Epithelial cell of prostate (primary cell): ENCODE data around the gene HPCAL1.

ENCODE experiments used
- DNase-seq: peaks from one replicate; pipeline ENCODE4 v3.0.0-alpha.2; 2011; ENCODE audit warnings: low read depth, low spot score
- H3K27ac ChIP-seq: fragments of 450-650 bp; 2 replicates; pipeline ENCODE4 v1.5.1; 2017; ENCODE audit warnings: mild to moderate bottlenecking

Gene HPCAL1

DNA sequence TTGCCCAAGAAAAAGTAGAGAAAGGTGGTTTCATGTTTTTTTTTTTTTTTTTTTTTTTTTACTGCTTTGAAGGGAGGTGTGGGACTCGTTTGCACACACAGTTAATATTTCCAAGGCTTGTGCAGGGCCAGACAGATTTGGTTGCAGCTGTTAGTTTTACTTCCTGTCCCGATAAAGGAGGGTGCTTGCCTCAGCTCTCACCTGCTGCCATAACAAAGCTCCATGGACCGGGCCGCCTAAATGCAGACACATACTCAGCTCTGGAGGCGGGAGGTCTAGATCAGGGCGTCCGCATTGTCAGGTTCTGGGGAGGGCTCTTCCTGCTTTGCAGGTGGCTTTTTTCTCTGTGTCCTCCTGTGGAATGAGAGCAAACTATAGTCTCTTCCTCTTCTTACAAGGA is 75.5 kb downstream of the HPCAL1 start:
- no peak for DNase-seq
- H3K27ac ChIP-seq = no peak overlapping the region

DNA sequence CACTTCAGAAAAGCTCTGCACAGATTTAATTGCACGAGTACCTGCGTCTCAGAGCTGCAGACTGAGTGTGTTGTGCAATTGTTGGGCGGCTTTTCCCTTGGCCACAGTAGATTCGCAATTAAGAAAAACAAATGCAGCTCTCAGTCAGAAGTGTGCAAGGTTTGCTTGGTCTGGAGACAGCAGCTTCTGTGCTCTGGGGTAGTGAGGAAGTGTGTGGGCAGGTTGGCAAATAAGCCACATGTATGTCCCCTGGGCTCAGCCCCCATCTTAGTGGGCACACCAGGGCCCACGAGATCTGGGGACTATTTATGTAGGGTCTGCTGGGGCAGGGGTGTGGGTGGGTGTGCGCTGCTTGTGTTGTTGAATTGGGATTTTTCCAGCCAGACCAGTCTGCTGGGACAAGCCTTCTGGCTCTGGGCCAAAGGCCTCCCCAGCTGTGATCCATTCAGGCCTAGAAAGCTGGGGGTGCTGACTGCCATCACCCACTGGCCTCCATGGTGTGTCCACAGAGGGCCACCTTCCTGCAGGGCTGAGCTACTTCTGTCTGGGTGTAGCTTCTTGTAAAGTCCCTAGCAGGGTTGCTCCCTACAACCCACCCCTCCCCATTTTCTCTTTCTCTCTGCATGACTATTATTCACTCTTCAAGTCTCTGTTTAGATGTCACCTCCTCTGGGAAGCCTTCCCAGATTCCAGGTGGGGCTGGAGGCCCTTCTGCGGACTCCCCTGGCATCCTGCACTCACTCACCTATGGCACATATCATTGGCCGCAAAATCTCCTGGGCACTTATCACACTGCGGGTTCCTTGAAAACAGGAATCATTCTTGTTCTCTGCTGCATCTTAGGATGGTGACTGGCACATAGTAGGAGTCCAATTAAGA is 77.6 kb downstream of the HPCAL1 start:
- no peak for DNase-seq

DNA sequence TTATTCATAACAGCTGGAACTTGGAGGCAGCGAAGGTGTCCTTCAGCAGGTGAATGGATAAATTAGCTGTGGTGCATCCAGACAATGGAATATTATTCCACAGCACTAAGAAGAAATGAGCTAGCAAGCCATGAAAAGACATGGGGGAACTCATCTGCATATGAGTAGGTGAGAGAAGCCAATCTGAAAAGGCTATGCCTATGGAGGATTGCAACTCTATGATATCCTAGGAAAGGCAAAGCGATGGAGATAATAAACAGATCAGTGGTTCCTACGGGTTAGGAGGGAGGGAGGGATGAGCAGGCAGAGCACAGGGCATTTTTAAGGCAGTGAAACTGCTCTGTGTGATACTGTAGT is 79.3 kb downstream of the HPCAL1 start:
- no peak overlapping the region for H3K27ac ChIP-seq
- no peak for DNase-seq

More for the DNA sequence above, 77.6 kb downstream of the HPCAL1 start:
- no peak overlapping the region for H3K27ac ChIP-seq

DNA sequence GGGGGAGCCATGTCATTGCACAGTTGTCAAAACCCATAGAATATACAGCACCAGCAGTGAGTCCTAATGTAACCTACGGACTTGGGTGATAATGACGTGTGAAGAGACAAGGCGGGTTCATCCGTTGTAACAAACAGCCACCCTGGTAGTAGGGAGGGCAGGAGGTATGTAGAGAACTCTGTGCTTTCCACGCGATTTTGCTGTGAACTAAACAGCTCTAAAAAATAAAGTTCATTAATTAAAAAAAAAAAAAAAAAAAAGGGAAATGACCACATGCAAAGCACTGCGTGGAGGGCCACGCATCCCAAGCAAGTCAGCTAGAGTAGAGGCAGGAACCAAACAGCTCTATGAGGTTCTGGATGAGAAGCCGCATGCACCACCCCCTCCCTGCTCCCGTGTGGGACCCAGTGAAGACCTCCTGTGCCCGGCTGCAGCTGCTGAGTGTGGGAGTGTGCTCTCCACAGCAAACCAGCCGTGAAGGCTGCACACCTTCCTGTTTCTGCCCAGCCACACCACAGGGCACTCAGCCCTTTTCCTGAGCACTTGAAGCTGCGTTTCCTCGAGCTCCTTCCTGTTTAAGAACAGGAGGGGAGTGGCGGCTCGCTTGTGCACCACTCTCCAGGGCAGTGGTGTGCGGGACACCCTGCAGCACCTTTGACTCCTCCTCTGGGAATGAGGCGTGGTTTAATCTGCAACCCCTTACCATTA is 79.8 kb downstream of the HPCAL1 start:
- H3K27ac ChIP-seq = no peak overlapping the region
- DNase-seq = no peak

DNA sequence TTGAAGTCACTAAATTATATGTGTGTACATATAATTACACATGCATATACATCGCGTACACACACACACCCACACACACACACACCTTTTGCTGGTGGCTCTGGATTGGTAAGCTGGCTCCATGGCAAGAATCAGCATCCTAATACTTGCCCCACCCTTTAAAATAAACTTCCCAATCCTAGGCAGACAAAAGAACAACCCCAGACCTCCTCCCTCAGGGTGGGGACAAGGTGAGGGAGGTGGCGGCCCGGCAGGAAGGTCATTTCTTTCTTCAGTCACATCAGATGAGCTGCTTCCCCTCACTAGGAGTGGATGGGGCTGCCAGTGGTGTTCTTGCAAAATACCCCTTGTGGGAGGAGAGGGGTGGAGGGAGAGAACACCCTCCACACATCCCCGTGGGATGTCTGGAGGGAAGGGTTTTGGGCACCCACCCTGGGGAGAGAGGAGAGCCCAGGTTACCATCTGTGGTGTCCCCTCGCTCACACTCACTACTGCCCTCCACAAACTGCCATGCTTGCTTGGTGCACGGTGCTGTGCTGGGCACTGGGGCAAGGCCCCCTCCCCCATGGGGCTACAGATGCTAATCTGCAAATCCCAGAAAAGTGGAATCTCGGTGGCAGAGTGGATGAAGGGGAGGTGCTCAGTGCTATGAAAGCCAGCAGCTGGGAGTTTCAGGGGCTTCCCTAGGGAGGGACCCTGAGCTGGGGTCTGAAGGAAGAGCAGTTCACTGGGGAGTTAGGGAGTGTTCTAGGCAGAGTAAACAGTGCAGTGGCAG is 81.4 kb downstream of the HPCAL1 start:
- no peak overlapping the region for H3K27ac ChIP-seq

DNA sequence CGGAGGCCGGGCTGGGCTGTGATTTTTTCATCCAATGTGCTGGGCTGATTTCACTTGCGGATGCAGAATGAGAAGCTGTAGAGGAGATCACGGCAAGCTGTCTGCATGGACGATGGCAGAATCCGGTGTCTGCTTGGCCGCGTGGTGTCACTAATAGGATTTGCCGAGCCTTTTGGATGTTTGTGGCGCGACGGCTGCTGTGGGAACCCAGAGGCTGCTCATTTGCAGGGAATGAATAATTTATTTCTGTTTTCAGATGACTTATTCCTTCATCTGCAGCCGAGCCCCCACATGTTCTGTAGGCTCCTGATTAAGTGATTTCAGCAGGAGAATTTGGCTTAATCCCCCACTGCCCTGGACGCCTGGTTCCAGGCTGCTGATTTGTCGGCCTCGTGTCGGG is 82.8 kb downstream of the HPCAL1 start:
- DNase-seq = no peak
- H3K27ac ChIP-seq = no peak overlapping the region

More for the DNA sequence above, 81.4 kb downstream of the HPCAL1 start:
- no peak for DNase-seq

DNA sequence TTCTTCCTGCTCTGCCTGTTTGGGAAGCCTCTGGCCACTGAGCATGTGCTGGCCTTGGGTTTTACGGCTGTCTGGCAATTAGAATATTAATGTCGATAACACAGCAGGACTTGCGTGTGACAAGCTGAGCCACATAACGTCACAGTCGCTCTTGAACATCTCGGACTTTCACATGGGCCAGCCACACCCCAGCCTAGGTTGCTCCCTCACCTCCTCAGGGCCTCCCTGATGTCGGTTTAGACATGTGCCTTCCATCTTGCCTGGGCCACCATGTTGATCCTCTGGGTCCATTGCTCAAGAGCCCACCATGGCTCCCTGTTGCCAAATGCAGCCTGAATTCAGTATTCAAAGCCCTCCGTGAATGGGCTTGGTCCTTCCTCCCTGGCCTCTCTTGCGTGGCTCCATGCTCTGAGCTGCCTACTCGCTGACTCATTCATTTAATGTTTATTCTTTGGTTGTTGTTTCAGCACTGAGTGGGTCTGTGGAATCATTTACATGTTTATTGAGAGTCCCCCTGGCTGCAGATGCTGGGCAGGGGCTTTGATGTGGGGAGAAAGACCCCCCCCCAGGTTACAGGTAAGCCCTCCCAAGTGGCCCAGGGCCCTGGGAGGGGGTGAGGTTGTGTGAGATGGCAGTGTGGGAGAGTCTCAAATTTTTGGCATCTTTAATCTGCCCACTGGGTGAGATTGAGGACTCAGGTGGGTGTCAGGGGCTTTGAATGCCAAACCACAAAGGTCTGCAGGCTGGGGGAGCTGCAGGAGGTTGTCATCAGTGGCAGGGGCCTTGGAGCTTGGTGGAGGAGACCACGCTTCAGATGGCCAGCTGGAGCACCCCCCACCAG is 83.4 kb downstream of the HPCAL1 start:
- DNase-seq = no peak
- H3K27ac ChIP-seq = no peak overlapping the region

DNA sequence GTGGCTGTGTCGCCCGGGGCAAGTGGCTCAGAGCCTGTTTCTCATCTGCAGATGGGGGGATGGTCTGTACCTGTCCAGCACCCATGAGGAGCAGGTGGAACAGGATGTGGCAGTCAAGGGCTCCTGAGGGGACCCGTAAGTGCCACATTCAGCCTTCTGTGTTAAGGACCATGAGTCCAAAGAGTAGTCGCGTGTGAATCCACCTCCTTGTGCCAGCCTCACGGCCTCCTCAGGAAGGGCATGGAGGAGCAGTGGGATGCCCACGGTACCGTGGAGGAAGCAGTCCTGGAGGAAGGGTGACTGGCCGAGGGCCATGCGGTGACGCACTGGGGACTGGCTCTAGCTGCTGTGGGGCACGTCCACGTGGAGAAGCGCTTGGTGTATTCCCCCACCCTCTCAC is 84.3 kb downstream of the HPCAL1 start:
- DNase-seq = no peak
- H3K27ac ChIP-seq = no peak overlapping the region

DNA sequence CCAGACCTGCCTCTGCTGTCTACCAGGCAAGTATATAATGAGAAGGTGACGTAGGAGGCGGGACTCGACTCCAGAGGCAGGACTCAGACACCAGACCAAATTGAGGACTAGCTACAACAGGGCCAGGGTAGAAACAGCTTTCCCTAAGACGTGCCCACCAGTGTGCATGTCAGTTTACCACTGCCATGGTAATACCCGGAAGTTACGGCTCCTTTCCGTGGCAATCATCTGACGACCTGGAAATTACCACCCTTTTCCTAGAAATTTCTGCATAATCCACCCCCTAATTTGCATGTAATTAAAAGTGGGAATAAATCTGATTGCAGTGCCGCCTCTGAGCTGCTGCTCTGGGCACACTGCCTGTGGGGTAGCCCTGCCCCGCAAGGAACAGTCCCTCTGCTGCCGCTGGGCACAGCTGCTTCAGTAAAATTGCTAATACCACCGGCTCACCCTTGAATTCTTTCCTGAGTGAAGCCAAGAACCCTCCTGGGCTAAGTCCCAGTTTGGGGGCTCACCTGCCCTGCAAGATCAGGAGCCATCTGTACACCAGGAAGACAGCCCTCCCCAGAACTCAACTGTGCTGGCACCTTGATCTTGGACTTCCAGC is 86.4 kb downstream of the HPCAL1 start:
- no peak for DNase-seq
- H3K27ac ChIP-seq = no peak overlapping the region

DNA sequence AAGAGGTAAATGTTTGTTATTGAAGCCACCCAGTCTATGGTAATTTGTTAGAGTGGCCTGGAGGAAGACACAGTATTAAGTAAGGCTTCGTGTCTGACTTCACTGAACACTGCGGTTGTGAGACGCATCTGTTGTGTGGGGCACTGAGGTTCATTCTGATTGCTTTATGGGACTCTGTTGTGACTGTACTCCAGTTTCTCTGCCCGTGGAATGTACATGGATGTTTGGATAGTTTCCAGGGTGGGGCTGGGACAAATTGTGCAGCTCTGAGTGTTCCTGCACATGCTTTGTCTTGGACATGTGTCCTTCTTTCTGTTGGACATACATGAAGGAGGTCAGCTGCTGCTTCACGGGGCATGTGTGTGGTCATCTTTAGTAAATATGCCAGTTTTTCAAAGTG is 86.9 kb downstream of the HPCAL1 start:
- DNase-seq = no peak
- H3K27ac ChIP-seq = peak overlapping the region; percentile 27

DNA sequence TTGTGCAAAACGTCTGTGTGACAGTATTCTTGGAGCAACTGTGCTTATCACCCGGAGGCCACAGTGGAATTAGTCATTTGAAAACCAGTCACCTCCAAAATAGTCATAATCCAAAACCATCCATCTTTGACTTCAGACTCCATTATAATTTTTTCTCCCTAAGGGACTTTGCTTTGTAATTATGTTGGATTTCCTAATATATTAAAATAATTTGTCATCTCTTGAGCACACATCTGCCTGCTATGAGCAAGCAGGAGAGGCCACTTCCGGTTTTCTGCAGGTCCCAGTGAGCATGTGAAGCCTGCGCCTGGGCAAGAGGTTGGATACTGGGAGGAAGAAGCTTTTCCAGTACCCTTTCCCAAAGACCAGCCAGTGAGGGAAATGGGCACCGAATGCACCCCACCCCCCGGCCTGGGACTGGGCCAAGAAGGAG is 87.7 kb downstream of the HPCAL1 start:
- DNase-seq = no peak
- peak overlapping the region; percentile 27 for H3K27ac ChIP-seq

DNA sequence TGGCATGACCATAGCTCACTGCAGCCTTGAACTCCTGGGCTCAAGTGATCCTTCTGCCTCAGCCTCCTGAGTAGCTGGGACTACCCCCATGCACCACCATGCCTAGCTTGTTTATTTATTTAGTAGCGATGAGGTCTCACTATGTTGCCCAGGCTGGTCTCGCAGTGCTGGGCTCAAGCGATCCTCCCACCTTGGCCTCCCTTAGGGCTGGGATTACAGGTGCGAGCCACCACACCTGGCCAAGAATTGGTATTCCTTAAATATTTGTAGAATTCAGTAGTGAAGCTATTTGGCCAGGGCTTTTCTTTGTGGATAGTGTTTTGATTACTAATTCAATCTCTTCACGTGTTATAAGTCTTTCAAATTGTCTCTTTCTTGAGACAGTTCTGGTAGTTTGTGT is 89.4 kb downstream of the HPCAL1 start:
- no peak for DNase-seq
- H3K27ac ChIP-seq = no peak overlapping the region

DNA sequence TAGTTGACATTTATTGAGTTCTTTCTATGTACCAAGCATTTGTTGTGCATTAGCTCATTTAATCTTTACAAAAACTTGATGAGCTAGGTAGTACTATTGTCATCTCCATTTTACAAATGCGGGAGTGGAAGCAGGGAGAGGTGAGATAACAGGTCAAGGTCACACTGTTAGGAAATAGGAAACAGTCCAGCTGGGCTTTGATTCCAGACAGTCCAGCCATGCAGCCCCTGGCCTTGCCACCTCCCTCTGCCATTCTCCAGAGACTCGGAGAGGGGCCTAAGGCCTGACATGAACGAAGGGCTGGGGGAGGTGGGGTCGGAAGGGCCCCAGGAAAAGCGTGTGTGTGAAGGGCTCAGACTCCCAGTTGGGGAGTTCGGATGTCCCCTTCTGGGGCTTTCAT is 89.8 kb downstream of the HPCAL1 start:
- no peak overlapping the region for H3K27ac ChIP-seq
- no peak for DNase-seq

DNA sequence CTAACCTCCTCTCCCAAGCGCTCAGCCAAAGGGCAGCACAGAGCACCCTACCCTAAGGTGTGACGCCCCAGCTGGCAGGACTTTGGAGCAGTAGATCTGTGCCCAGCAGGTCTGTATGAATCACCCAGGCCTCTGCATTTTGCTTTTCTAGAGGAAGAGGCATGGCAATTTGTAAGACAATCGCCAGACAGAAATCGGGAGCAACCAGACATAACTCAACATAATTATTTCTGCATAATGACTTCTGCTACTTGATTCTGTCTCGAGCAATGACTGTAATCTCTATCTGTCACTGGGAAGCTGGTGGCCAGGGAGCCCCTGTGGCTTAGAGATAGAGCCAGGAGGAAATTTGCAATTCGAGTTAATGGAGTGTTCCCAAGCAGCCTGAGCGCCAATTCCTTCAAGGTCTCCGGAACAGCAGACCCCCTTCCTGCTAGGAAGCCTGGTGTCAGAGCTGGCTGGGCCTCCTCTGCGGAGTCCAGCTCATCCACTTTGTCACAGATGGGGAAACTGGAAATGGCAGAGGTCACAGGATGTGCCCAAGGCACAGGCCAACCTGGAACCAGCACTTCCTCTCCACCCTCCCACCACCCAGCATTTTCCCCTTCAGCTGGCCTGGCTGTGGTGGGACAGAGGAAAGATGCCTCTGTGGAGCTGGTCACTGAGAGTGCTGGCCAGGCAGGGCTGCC is 90.4 kb downstream of the HPCAL1 start:
- no peak for DNase-seq
- H3K27ac ChIP-seq = no peak overlapping the region

DNA sequence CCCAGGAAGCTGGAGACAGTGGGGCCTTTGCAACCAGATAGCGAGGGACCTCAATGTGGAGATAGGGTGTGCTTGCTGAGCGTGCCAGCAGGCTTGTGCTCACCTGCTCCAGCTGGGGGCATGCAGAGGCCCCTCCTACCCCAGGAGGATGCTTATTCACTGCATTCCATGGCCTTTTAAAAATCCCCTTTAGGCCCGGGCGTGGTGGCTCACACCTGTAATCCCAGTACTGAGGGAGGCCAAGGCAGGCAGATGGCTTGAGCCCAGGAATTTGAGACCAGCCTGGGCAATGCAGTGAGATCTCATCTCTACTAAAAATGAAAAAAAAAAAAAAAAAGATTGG is 90.9 kb downstream of the HPCAL1 start:
- no peak overlapping the region for H3K27ac ChIP-seq
- no peak for DNase-seq

DNA sequence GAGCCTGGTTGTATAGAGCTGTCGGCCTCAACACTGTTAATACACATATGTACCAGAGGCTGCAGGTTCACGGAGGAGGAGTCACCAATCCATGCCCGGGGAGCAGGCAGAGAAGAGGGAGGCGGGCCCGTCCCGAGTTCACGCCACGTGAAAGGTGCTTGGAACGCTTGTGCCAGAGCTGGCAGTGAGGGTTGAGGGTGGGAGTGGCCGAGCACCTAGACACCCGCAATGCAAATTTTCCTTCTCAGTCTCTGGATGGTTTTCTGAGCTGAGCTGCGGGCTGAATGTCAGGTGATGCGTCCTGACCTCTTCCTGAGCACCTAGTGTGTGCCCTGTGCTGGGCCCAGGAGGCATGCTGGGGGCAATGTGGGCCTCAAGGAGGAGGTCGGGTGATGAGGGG is 93.2 kb downstream of the HPCAL1 start:
- no peak for DNase-seq
- H3K27ac ChIP-seq = no peak overlapping the region

DNA sequence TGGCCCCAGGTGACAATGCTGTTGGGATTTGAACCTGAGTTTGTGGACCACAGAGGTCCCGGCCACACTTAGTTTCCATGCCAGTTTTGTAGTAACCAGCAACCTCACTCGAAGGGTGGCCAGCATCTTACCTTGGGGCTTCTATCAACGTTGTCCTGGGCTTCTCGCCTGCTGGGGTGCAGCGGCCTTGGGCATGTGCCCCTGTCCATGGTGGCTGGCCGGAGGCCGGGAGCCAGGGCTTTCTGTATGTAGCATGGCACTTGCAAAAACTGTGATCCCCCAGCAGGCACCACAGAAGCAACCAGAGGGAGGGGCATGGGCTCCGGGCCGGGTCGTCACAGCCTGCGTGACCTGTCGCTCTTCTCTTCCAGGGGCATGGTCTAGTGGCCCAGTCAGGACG is 93.8 kb downstream of the HPCAL1 start:
- no peak for DNase-seq
- H3K27ac ChIP-seq = no peak overlapping the region

DNA sequence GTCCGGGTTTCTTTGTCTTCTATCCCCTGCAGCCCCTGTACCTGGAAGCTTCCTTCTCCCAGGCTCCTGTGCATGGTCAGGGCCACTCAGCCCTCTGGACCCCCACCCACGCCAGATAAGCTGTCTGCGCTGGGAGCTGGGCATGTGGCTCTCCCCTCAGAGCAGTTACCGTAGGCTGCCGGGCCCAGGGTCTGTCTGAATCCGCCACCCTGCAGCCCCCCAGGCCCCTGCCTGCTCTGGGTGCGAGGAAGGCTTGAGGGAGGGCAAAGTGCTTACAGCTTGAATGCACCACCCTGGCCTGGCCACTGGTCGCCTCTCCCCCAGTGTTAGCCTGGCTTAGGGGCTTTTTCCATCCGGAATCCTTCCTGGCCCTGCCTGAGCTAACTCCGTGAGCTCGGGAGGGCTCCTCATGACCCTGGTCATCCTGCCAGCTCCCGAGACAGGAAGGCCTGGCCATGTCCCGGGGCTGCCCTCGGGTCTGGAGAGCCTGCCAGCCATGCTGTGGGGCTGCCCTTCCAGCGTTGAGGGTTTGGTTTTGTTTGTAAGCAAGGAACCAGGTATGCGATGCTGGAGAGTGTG is 94.7 kb downstream of the HPCAL1 start:
- no peak for DNase-seq
- H3K27ac ChIP-seq = no peak overlapping the region

DNA sequence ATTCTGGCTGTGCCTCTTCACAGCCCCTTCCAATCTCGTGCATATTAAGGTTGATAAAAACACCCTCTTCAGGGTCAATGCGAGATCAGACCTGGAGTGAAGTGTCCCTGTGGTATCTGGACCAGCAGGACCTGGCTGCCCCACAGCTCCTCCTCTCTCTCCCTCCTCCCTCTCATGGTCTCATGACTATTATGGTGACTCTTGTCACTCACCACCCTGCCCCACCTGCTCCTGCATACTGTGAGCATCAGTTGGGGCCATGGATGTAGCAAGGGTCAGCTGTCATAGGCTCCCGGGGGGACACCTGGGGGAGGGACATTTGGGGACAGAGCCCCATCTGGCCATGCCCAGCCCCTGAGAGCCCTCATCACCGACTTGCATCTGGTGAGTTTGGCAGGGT is 95.2 kb downstream of the HPCAL1 start:
- DNase-seq = no peak
- no peak overlapping the region for H3K27ac ChIP-seq
